SK-N-SH treated with all-trans-retinoic acid at 6 μM for 48 hours (cell line): ENCODE data around the gene ADPRHL1.

Experiments used
- ESRRG ChIP-seq: fragments of 250-450 bp; sonication (Bioruptor Pico); IDR thresholded peaks from 2 replicates; pipeline ENCODE4 v1.6.1; 2021; ENCODE audit warnings: mild to moderate bottlenecking
- GLIS3 ChIP-seq: fragments of 250-450 bp; sonication (Bioruptor Pico); IDR thresholded peaks from 2 replicates; pipeline ENCODE4 v1.5.0; 2020; ENCODE audit warnings: mild to moderate bottlenecking, moderate library complexity
- OSR1 ChIP-seq: fragments of 250-450 bp; sonication (Bioruptor Pico); IDR thresholded peaks from 2 replicates; pipeline ENCODE4 v1.8.0; 2022; ENCODE audit warnings: moderate library complexity, mild to moderate bottlenecking, inconsistent platforms
- POU6F1 ChIP-seq: fragments of 250-450 bp; sonication (Bioruptor Pico); IDR thresholded peaks from 2 replicates; pipeline ENCODE4 v1.8.0; 2021; ENCODE audit warnings: low read depth, mild to moderate bottlenecking, moderate library complexity, borderline replicate concordance
- PPARA ChIP-seq: fragments of 250-450 bp; sonication (Bioruptor Pico); IDR thresholded peaks from 2 replicates; pipeline ENCODE4 v1.5.0; 2020; ENCODE audit warnings: mild to moderate bottlenecking, borderline replicate concordance
- TCF4 ChIP-seq: fragments of 250-450 bp; sonication (Bioruptor Pico); IDR thresholded peaks from 2 replicates; pipeline ENCODE4 v1.8.0; 2021; ENCODE audit warnings: mild to moderate bottlenecking, moderate library complexity, borderline replicate concordance
- ZC3H10 ChIP-seq: fragments of 250-450 bp; sonication (Bioruptor Pico); IDR thresholded peaks from 2 replicates; pipeline ENCODE4 v1.5.1; 2021; ENCODE audit warnings: mild to moderate bottlenecking, moderate library complexity
- ZFP3 ChIP-seq: fragments of 250-450 bp; sonication (Bioruptor Pico); IDR thresholded peaks from 2 replicates; pipeline ENCODE4 v1.5.0; 2020; ENCODE audit warnings: mild to moderate bottlenecking, moderate library complexity
- ZNF8 ChIP-seq: fragments of 450-650 bp; formaldehyde crosslinking; IDR thresholded peaks from 2 replicates; pipeline ENCODE4 v1.5.0; 2020; ENCODE audit warnings: mild to moderate bottlenecking, moderate library complexity
- TF ChIP-seq, protein P1 (sequence below): fragments of 250-450 bp; sonication (Bioruptor Pico); IDR thresholded peaks from 2 replicates; pipeline ENCODE4 v1.5.1; 2021; ENCODE audit warnings: mild to moderate bottlenecking, moderate library complexity

DNA sequence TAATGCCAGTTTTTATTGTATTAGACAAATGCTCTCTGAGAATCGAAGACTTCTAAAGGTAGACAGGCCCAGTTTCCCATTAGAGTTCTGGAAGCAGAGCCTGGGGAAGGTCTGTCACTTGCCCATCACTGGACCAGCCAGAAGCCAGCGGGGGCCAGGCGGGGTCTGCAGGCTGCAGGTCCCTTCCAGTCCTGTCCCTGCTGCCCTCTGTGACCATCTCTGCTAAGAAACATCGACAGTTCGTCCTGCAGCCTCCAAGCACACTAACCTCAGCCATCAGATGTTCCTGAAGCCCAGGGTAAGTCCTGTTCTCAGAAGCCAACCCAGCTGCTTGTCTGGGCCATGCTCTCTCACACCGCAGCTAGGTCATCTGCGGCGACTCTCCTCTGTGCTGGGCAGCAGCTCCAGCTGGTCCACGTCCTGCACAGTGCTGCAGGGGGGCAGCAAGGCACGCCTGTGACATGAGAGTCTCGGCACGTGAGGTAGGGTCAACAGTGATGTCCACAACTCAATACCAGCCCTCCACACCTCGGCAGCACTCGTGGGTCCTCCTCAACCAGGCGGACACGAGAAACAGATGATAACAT lies 2.9 kb upstream of the ADPRHL1 start:
- no peak for TF ChIP-seq OSR1 (CRISPR knock-in tag)
- TF ChIP-seq ZC3H10, result no peak
- no peak for TF ChIP-seq ZFP3 (CRISPR knock-in tag)
- no peak for TF ChIP-seq PPARA (CRISPR knock-in tag)
- TF ChIP-seq, protein P1, sequence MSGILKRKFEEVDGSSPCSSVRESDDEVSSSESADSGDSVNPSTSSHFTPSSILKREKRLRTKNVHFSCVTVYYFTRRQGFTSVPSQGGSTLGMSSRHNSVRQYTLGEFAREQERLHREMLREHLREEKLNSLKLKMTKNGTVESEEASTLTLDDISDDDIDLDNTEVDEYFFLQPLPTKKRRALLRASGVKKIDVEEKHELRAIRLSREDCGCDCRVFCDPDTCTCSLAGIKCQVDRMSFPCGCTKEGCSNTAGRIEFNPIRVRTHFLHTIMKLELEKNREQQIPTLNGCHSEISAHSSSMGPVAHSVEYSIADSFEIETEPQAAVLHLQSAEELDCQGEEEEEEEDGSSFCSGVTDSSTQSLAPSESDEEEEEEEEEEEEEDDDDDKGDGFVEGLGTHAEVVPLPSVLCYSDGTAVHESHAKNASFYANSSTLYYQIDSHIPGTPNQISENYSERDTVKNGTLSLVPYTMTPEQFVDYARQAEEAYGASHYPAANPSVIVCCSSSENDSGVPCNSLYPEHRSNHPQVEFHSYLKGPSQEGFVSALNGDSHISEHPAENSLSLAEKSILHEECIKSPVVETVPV (CRISPR knock-in tag), result no peak
- TF ChIP-seq ZNF8 (CRISPR knock-in tag), result no peak
- no peak for TF ChIP-seq ESRRG (CRISPR knock-in tag)
- TF ChIP-seq GLIS3 (CRISPR knock-in tag), result no peak
- no peak for TF ChIP-seq TCF4 (CRISPR knock-in tag)
- TF ChIP-seq POU6F1 (CRISPR knock-in tag), result no peak
